ENCODE measurements around the gene CPTP.

CPTP gene

GRCh38 chr1:1324524-1325287 lies at the start of gene CPTP, which contains the start of gene INTS11:
Gene CPTP, plus strand, starts transcription at chr1:1324802. Its CDS starts 2,109 bp downstream, at chr1:1326911.
Gene INTS11, minus strand, starts transcription at chr1:1324660. Its CDS starts 52 bp downstream, at chr1:1324608.
- peak; percentile 59 for FAIRE-seq

GRCh38 chr1:1274931-1275431 lies 49.6 kb upstream of the CPTP start:
- FAIRE-seq: no peak

More at GRCh38 chr1:1324524-1325287, at the start of gene CPTP, which contains the start of gene INTS11:
- peak; percentile 97 for DNase-seq (ENCODE audit: low spot score)

GRCh38 chr1:1275836-1276235 lies 48.8 kb upstream of the CPTP start:
- no peak for FAIRE-seq
- no peak for DNase-seq (ENCODE audit: low spot score)

More at GRCh38 chr1:1274931-1275431, 49.6 kb upstream of the CPTP start:
- no peak for DNase-seq (ENCODE audit: low spot score)

DNA sequence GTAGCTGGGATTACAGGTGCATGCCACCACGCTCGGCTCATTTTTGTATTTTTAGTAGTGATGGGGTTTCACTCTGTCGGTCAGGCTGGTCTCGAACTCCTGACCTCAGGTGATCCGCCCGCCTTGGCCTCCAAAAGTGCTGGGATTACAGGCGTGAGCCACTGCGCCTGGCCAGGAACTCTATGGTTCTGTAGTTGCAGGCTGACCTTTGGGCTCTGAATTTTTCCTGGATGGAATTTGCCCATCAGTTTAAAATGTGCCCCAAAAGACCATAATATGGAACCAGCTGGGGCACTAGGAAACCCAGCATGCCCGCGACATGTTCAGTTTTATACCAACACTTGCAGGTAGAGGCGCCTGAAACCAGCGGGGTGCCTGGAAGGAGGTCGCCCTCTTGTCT lies 46.0 kb upstream of the CPTP start:
- DNase-seq (ENCODE audit: low spot score) (no peak), FAIRE-seq (no peak)

- FAIRE-seq: no peak
- DNase-seq (ENCODE audit: low spot score): no peak
Measured at GRCh38 chr1:1279028-1279427, 45.6 kb upstream of the CPTP start.

GRCh38 chr1:1280782-1281481 lies 43.7 kb upstream of the CPTP start:
- FAIRE-seq (no peak), DNase-seq (ENCODE audit: low spot score) (no peak)

DNA sequence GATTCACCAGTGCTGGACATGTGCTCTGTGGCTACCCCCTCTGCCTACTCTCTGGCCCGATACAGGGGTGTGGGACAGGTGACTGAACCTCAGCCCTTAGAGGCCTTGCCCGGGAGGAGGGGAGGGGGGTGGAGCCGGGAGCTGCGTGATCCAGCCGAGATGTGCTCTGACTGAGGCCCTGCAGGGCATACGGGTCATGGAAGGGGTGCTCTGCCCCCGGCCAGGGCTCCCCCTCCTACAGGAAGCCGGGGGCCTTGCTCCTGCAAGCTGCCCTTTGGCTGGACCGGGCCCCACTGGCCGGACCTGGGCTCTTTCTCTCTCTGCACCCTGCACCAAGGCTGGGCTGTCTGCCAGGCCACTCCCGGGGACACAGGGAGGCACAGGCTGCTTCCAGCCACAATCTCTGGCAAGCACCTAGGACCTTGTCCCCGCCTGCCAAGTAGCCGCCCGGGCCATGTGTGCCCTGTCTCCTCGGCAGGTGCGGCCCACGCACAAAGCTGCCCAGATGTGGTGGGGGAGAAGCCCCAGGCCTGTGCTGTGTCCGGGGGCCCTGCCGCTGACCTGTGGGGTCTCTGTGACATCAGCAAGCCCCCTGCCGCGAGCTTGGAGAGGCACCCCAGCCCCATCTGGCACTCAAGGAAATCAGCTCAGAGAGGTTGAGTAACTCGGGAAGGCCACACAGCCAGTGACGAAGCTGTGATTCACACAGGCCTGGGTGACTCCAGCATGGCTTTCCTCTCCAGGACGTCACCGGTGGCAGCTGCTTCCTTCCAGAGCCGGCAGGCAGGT lies 42.9 kb upstream of the CPTP start:
- no peak for FAIRE-seq
- DNase-seq (ENCODE audit: low spot score): no peak

- DNase-seq (ENCODE audit: low spot score) (no peak), FAIRE-seq (no peak)
Measured at GRCh38 chr1:1282998-1283397, 41.6 kb upstream of the CPTP start.

GRCh38 chr1:1283821-1284220 lies 40.8 kb upstream of the CPTP start:
- FAIRE-seq: no peak
- DNase-seq (ENCODE audit: low spot score): peak; percentile 56

- DNase-seq (ENCODE audit: low spot score) (no peak), FAIRE-seq (no peak)
Measured at GRCh38 chr1:1284221-1285101, 40.1 kb upstream of the CPTP start.

GRCh38 chr1:1285102-1285571 lies 39.5 kb upstream of the CPTP start:
- FAIRE-seq: no peak
- DNase-seq (ENCODE audit: low spot score): no peak

DNA sequence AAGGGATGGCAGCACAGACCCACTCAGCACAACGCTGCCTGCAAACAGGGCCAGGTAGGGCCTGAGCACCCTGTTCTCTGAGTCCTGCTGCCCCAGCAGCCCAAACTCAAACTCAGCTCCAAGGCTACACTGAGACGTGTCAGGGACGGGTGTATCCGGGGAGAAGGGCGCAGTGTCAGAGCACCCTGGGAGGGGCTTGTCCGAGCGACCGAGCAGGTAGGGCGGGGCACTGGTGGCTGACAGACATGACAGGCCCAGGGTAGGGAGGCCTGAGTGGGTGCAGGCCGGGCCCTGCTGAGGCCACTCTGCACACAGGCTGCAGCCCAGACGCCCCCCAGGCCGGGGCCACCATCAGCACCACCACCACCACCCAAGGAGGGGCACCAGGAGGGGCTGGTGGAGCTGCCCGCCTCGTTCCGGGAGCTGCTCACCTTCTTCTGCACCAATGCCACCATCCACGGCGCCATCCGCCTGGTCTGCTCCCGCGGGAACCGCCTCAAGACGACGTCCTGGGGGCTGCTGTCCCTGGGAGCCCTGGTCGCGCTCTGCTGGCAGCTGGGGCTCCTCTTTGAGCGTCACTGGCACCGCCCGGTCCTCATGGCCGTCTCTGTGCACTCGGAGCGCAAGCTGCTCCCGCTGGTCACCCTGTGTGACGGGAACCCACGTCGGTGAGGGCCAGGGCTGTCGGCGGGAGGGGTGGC lies 38.8 kb upstream of the CPTP start:
- FAIRE-seq: no peak
- DNase-seq (ENCODE audit: low spot score): no peak

- FAIRE-seq (no peak), DNase-seq (ENCODE audit: low spot score) (no peak)
Measured at GRCh38 chr1:1286313-1287261, 38.0 kb upstream of the CPTP start.

DNA sequence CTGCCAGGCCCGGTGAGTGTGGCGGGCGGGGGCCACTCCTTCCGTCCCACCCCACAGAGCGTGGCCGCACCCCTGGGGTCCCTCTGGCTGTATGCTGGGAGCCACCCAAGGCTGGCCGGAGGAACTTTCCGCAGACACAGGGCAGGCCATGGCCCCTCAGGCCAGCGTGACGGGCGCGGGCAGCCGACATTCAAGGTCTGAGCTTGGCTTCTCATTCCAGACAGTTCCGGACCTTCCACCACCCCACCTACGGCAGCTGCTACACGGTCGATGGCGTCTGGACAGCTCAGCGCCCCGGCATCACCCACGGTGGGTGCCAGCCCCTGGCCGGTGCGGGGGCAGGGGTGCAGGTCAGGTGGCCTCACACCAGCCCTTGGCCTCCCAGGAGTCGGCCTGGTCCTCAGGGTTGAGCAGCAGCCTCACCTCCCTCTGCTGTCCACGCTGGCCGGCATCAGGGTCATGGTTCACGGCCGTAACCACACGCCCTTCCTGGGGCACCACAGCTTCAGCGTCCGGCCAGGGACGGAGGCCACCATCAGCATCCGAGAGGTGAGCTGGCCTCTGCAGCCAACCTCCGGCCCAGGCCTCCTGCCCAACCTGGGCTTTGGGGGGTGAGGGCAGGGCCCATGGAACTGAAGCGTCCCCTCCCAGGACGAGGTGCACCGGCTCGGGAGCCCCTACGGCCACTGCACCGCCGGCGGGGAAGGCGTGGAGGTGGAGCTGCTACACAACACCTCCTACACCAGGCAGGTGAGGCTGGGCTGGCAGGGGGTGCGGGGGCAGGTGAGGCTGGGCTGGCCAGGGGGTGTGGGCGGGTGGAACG lies 37.1 kb upstream of the CPTP start:
- DNase-seq (ENCODE audit: low spot score): no peak
- no peak for FAIRE-seq

DNA sequence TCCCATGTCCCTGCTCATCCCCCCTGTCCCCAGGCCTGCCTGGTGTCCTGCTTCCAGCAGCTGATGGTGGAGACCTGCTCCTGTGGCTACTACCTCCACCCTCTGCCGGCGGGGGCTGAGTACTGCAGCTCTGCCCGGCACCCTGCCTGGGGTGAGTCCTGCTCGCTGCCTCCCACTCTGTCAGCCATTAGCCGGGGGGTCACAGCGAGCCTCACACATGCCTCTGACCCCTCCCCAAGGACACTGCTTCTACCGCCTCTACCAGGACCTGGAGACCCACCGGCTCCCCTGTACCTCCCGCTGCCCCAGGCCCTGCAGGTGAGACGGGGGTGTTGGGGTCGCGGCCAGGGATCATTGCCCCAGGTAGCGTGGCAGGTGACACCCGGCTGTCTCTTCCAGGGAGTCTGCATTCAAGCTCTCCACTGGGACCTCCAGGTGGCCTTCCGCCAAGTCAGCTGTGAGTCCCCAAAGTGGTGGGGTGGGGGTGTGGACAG lies 34.3 kb upstream of the CPTP start:
- FAIRE-seq: no peak

DNA sequence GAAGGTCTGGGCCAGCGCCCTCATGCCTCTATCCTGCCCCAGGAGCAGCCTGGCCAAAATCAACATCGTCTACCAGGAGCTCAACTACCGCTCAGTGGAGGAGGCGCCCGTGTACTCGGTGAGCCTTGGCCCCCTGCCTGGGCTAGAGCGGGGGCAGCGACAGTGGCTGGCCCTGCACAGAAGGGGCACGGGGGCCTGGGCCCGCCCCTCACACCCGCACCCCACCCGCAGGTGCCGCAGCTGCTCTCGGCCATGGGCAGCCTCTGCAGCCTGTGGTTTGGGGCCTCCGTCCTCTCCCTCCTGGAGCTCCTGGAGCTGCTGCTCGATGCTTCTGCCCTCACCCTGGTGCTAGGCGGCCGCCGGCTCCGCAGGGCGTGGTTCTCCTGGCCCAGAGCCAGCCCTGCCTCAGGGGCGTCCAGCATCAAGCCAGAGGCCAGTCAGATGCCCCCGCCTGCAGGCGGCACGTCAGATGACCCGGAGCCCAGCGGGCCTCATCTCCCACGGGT lies 33.5 kb upstream of the CPTP start:
- DNase-seq (ENCODE audit: low spot score) (no peak), FAIRE-seq (no peak)

More for the DNA sequence above, 34.3 kb upstream of the CPTP start:
- DNase-seq (ENCODE audit: low spot score): peak; percentile 71
